ENCODE data around the gene CLASRP.

CLASRP gene

GRCh38 chr19:45038931-45039893, at the start of gene CLASRP:
Gene CLASRP (plus strand): TSS chr19:45039045. CDS start chr19:45040213, 1,168 bp downstream.
- Histone ChIP-seq H3K4me2 (ENCODE audit: low read depth, low read length, poor library complexity, severe bottlenecking) (peak within 1 kb of the TSS; percentile 88), H4K20me1 (ENCODE audit: low read depth, low read length) (peaks cover 5% of the 10 kb centered on the region; the same call in 1 of the 2 replicates), H3K79me2 (ENCODE audit: insufficient read depth, low read length) (peaks cover 37% of the 10 kb centered on the region), H3K9me2 (replicated peaks; ENCODE audit: insufficient read depth, low read length) (no peaks in the 10 kb centered on the region), H3K27me3 (ENCODE audit: low read length) (no peaks in the 10 kb centered on the region), H2AFZ (ENCODE audit: low read depth, low read length, severe bottlenecking) (peak within 1 kb of the TSS; percentile 45), H3K36me3 (ENCODE audit: low read length) (peaks cover 3% of the 10 kb centered on the region; the same call in 1 of the 2 replicates), H3K27ac (ENCODE audit: low read depth, low read length) (peak within 1 kb of the TSS; percentile 88), H3F3A (ENCODE audit: insufficient read depth) (peaks cover 12% of the 10 kb centered on the region; the same call in 1 of the 2 replicates), H3K4me3 (ENCODE audit: insufficient read depth, low read length, poor library complexity, severe bottlenecking) (peak within 1 kb of the TSS; percentile 99), H3K9me3 (ENCODE audit: insufficient read depth, low read length) (no peaks in the 10 kb centered on the region), H3K9ac (ENCODE audit: low read length) (peak within 1 kb of the TSS; percentile 99)
- no peak for TF ChIP-seq EZH2phosphoT487 (conservative IDR thresholded peaks at IDR 0.05; ENCODE audit: low read length)
- no peak for TF ChIP-seq CTCF (IDR thresholded peaks at IDR 0.05; ENCODE audit: insufficient read depth, low read length, poor library complexity, severe bottlenecking)

GRCh38 chr19:44990459-44990858, 48.4 kb upstream of the CLASRP start:
- H3K27ac ChIP-seq (ENCODE audit: low read depth, low read length) = peak overlapping the region; percentile 47; the same call in 1 of the 2 replicates
- H4K20me1 ChIP-seq (ENCODE audit: low read depth, low read length) = no peaks in the 10 kb centered on the region
- no peak for TF ChIP-seq EZH2phosphoT487 (conservative IDR thresholded peaks at IDR 0.05; ENCODE audit: low read length)
- H3K4me3 ChIP-seq (ENCODE audit: insufficient read depth, low read length, poor library complexity, severe bottlenecking) = no peak overlapping the region
- no peaks in the 10 kb centered on the region for H3K79me2 ChIP-seq (ENCODE audit: insufficient read depth, low read length)
- H3K9me3 ChIP-seq (ENCODE audit: insufficient read depth, low read length) = no peaks in the 10 kb centered on the region
- H2AFZ ChIP-seq (ENCODE audit: low read depth, low read length, severe bottlenecking) = no peak overlapping the region
- H3K9ac ChIP-seq (ENCODE audit: low read length) = no peak overlapping the region
- H3K27me3 ChIP-seq (ENCODE audit: low read length) = no peaks in the 10 kb centered on the region
- H3K4me2 ChIP-seq (ENCODE audit: low read depth, low read length, poor library complexity, severe bottlenecking) = no peak overlapping the region
- no peaks in the 10 kb centered on the region for H3K36me3 ChIP-seq (ENCODE audit: low read length)
- no peaks in the 10 kb centered on the region for H3K9me2 ChIP-seq (replicated peaks; ENCODE audit: insufficient read depth, low read length)
- no peaks in the 10 kb centered on the region for H3F3A ChIP-seq (ENCODE audit: insufficient read depth)

GRCh38 chr19:44990966-44991365, 47.9 kb upstream of the CLASRP start:
- Histone ChIP-seq H3K9ac (ENCODE audit: low read length) (no peak overlapping the region), H4K20me1 (ENCODE audit: low read depth, low read length) (no peaks in the 10 kb centered on the region), H3K4me2 (ENCODE audit: low read depth, low read length, poor library complexity, severe bottlenecking) (no peak overlapping the region), H3K9me3 (ENCODE audit: insufficient read depth, low read length) (no peaks in the 10 kb centered on the region), H3K27me3 (ENCODE audit: low read length) (no peaks in the 10 kb centered on the region), H3K36me3 (ENCODE audit: low read length) (no peaks in the 10 kb centered on the region), H2AFZ (ENCODE audit: low read depth, low read length, severe bottlenecking) (no peak overlapping the region), H3K27ac (ENCODE audit: low read depth, low read length) (peak overlapping the region; percentile 47), H3K79me2 (ENCODE audit: insufficient read depth, low read length) (no peaks in the 10 kb centered on the region), H3F3A (ENCODE audit: insufficient read depth) (no peaks in the 10 kb centered on the region), H3K9me2 (replicated peaks; ENCODE audit: insufficient read depth, low read length) (no peaks in the 10 kb centered on the region), H3K4me3 (ENCODE audit: insufficient read depth, low read length, poor library complexity, severe bottlenecking) (no peak overlapping the region)
- TF ChIP-seq CTCF (IDR thresholded peaks at IDR 0.05; ENCODE audit: insufficient read depth, low read length, poor library complexity, severe bottlenecking) (no peak), EZH2phosphoT487 (conservative IDR thresholded peaks at IDR 0.05; ENCODE audit: low read length) (no peak)

Measured in SU-DHL-6 (cell line).